Measurements from ENCODE around the gene PBX1.

The PBX1 gene

GRCh38 chr1:164790081-164790480, 231.1 kb downstream of the PBX1 start:
- DNase-seq, result no peak

- no peak for DNase-seq
Measured at GRCh38 chr1:164792410-164793004, 233.5 kb downstream of the PBX1 start.

GRCh38 chr1:164794356-164794755, 235.4 kb downstream of the PBX1 start:
- DNase-seq, result no peak

GRCh38 chr1:164796916-164797315, 237.9 kb downstream of the PBX1 start:
- DNase-seq, result no peak

GRCh38 chr1:164801246-164801731, 242.3 kb downstream of the PBX1 start:
- no peak for DNase-seq

GRCh38 chr1:164801791-164802502, 243.0 kb downstream of the PBX1 start:
- no peak for DNase-seq

- no peak for DNase-seq
Measured at GRCh38 chr1:164802529-164803282, 243.7 kb downstream of the PBX1 start.

GRCh38 chr1:164803366-164803765, 244.4 kb downstream of the PBX1 start:
- no peak for DNase-seq

- no peak for DNase-seq
Measured at GRCh38 chr1:164804366-164804765, 245.4 kb downstream of the PBX1 start.

- DNase-seq, result no peak
Measured at GRCh38 chr1:164805399-164805798, 246.4 kb downstream of the PBX1 start.

GRCh38 chr1:164806531-164806930, 247.5 kb downstream of the PBX1 start:
- DNase-seq, result no peak

- DNase-seq, result no peak
Measured at GRCh38 chr1:164813776-164814175, 254.8 kb downstream of the PBX1 start.

GRCh38 chr1:164821648-164822047, 262.7 kb downstream of the PBX1 start:
- DNase-seq, result no peak

GRCh38 chr1:164823486-164824279, 264.7 kb downstream of the PBX1 start:
- no peak for DNase-seq

GRCh38 chr1:164824542-164824941, 265.6 kb downstream of the PBX1 start:
- DNase-seq, result no peak

- DNase-seq, result no peak
Measured at GRCh38 chr1:164830628-164831027, 271.6 kb downstream of the PBX1 start.

- DNase-seq, result no peak
Measured at GRCh38 chr1:164834641-164835040, 275.7 kb downstream of the PBX1 start.

- no peak for DNase-seq
Measured at GRCh38 chr1:164836614-164837018, 277.6 kb downstream of the PBX1 start.

- DNase-seq, result no peak
Measured at GRCh38 chr1:164838786-164839185, 279.8 kb downstream of the PBX1 start.

GRCh38 chr1:164840936-164841335, 282.0 kb downstream of the PBX1 start:
- no peak for DNase-seq

GRCh38 chr1:164841702-164842465, 282.9 kb downstream of the PBX1 start:
- no peak for DNase-seq

GRCh38 chr1:164842870-164843269, 283.9 kb downstream of the PBX1 start:
- DNase-seq, result no peak

Data from activated CD4-positive, alpha-beta T cell treated with anti-CD3 and anti-CD28 coated beads for 1 hour (primary cell).